AG04450 (cell line): ENCODE results near the gene MGLL. TPM values are rescaled to one million over a fixed set of nuclear protein-coding genes. Genes with fewer than 3 reads are reported as not detected.

Experiments used
- CTCF ChIA-PET: fragments of 300-600, 350-600 bp; formaldehyde crosslinking; extraction: SDS; loops from one replicate; lab custom pipeline; 2022; ENCODE audit warnings: antibody characterized with exemption, inconsistent platforms; lab: Charles Lee
- POLR2A ChIA-PET: fragments of 350-600 bp; formaldehyde crosslinking; extraction: SDS; loops from one replicate; lab custom pipeline; 2021; ENCODE audit warnings: antibody characterized with exemption, inconsistent platforms; lab: Yijun Ruan, JAX
- DNase-seq: peaks from one replicate; pipeline ENCODE4 v3.0.0-alpha.2; 2011; ENCODE audit warnings: low read depth, low spot score
- H3K27ac ChIP-seq: one replicate; pipeline ENCODE4 v1.5.1; 2012; ENCODE audit warnings: low read depth, low read length, control low read depth
- H3K27me3 ChIP-seq: one replicate; pipeline ENCODE4 v1.6.0; 2012; ENCODE audit warnings: low read length; ENCODE audit not compliant: control insufficient read depth, insufficient read depth
- H3K4me3 ChIP-seq: 2 replicates; pipeline ENCODE4 v1.5.1; 2011; ENCODE audit warnings: mild to moderate bottlenecking, low read depth, low read length, control low read depth
- H3K9me3 ChIP-seq: 2 replicates; pipeline ENCODE4 v1.5.1; 2012; ENCODE audit warnings: low read length; ENCODE audit not compliant: control insufficient read depth, insufficient read depth
- polyA plus RNA-seq: library from polyadenylated mRNA; depleted of rRNA; stranded (reverse); fragments of >200 nt; gene quantifications from 2 replicates; pipeline ENCODE4 v1.2.3, GENCODE V29; 2011
- TF ChIP-seq, protein P1 (sequence below): IDR thresholded peaks from 2 replicates; pipeline ENCODE4 v1.5.1; 2011; ENCODE audit warnings: low read depth, low read length, control low read depth, inconsistent platforms

MGLL gene
- polyA plus RNA-seq, 1 experiment, result 49.1 TPM

DNA sequence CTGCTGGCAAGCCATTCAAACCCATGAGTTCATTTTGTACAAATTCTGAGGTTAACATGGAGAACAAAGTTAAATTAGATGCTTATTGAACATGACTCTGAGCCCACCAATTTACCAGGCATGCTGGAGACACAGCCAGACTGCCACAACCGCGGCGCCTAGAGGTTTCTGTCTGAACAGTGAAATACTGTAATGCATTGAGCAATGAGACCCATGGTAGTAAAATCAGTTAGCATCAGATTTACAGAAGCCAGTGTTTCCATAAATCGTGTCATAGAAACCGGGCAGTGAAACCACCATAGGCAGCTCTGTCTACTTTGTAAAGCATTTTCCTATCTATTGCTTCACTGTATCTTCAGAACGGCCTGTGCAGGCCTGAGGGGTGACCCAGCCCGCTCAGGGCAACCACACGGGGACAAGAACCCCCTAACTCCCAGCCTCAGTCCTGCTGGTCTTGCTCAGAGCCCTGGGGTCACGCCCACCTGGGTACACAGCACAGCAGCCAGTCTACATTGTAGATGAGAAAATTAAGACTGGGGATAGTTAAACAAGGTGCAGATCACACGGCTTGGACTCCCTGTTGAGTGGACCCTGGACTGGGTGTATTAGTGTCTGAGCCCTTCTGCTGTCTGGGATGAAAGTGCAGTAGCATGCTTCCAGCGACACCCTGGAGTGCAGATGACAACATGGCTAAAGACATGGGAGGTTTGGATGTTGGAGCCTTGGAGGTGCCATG, 44.2 kb downstream of the MGLL start:
- ChIA-PET CTCF (interaction anchor here (0.9 to 2.5 kb wide), 2 partner anchors 13 to 81 kb away, joined by 3 to 6 read pairs; no protein-coding TSS in a partner anchor), POLR2A (interaction anchor here (1.7 kb wide), 1 partner anchor 13 kb away, joined by 4 read pairs; no protein-coding TSS in a partner anchor)
- no peaks in the 10 kb centered on the region for H3K27me3 ChIP-seq
- no peak overlapping the region for H3K4me3 ChIP-seq
- TF ChIP-seq, protein P1, sequence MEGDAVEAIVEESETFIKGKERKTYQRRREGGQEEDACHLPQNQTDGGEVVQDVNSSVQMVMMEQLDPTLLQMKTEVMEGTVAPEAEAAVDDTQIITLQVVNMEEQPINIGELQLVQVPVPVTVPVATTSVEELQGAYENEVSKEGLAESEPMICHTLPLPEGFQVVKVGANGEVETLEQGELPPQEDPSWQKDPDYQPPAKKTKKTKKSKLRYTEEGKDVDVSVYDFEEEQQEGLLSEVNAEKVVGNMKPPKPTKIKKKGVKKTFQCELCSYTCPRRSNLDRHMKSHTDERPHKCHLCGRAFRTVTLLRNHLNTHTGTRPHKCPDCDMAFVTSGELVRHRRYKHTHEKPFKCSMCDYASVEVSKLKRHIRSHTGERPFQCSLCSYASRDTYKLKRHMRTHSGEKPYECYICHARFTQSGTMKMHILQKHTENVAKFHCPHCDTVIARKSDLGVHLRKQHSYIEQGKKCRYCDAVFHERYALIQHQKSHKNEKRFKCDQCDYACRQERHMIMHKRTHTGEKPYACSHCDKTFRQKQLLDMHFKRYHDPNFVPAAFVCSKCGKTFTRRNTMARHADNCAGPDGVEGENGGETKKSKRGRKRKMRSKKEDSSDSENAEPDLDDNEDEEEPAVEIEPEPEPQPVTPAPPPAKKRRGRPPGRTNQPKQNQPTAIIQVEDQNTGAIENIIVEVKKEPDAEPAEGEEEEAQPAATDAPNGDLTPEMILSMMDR, result no peak
- peaks cover 5% of the 10 kb centered on the region for H3K9me3 ChIP-seq
- no peak for DNase-seq
- H3K27ac ChIP-seq, result no peak overlapping the region

DNA sequence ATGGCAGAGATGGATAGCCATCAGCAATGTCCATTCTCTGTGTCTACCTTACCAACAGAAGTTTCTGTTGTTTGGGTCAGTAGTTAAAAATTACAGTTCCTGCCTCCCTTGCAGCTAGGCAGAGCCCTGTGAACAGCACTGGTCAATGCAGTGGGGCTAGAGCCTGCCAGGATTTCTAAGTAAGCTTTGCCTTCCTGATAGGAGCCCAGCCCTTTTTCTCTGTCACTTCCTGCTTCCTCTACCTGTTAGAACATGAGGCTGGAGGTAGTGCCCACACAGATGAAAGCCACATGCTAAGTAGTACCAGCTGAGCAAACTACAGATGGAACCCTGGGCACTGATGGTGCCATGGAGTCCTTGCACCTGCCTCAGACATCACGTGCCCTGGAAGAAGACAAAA, 45.0 kb downstream of the MGLL start:
- POLR2A ChIA-PET, result no interaction called here

DNA sequence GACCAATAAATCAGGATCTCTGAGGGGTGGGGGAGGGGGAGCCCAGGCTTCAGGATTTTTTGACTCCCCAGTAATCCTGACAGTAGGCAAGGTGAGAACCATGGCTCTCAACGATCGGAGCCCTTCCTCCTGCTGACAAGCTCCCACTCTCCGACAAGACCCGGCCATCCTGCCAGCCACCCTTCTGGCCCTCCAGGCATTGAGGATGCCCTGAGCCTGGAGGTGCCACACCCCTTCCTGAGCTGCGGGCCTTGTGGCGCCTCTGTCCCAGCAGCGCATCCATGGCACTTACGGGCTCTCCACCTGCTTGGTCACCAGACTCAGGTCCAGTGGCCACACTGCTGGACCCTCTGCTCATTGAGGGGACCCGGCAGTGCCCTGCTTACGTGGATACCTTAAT, 46.0 kb downstream of the MGLL start:
- no peak for DNase-seq

More for the DNA sequence above, 45.0 kb downstream of the MGLL start:
- peaks cover 10% of the 10 kb centered on the region for H3K9me3 ChIP-seq
- CTCF ChIA-PET, result no interaction called here
- DNase-seq, result no peak
- no peaks in the 10 kb centered on the region for H3K27me3 ChIP-seq
- H3K4me3 ChIP-seq, result no peak overlapping the region
- H3K27ac ChIP-seq, result no peak overlapping the region
- TF ChIP-seq, protein P1, result no peak

DNA sequence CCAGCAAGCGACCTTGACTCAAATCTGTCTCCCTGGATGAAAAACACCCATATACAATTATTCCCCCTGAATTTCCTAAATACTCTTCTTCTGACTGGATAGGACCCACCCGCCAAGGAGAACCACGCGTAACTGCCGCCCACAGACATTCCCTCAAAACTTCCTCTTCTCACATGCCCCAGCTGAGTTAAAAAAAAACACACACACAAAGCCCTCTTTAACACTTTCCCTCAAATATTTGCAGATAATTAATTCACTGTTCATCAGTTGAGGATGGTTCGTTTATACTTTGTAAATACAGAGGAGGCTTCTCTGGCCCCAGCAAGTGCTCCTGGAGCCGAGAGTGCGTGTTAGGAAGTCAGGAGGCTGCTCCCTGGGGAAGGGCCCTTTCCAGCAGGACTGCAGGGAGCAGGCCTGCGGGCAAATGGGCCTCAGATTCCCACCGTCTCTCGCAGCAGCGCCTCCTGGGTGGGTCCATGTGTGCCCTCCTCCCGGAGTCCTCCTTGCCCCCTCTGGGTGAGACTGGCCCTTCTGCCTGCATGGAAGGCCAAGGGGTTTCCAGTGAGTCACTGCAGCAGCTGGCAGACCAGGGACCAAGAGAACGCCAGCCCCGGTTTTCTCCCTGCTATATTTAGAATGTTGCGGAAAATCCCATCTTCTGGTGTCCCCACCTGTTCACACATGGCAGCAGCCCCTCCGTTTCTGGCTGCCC, 46.8 kb downstream of the MGLL start:
- H3K4me3 ChIP-seq, result no peak overlapping the region
- TF ChIP-seq, protein P1, result no peak
- peak overlapping the region; percentile 97 for H3K27ac ChIP-seq
- POLR2A ChIA-PET, result no interaction called here
- H3K9me3 ChIP-seq, result peaks cover 12% of the 10 kb centered on the region
- peak; percentile 43 for DNase-seq
- no peaks in the 10 kb centered on the region for H3K27me3 ChIP-seq
- CTCF ChIA-PET, result interaction anchor here (0.7 kb wide), 1 partner anchor 78 kb away, joined by 3 read pairs; no protein-coding TSS in a partner anchor

More for the DNA sequence above, 46.0 kb downstream of the MGLL start:
- POLR2A ChIA-PET, result no interaction called here
- Histone ChIP-seq H3K27ac (peak overlapping the region; percentile 97), H3K27me3 (no peaks in the 10 kb centered on the region), H3K4me3 (no peak overlapping the region), H3K9me3 (peaks cover 12% of the 10 kb centered on the region)
- TF ChIP-seq, protein P1, result no peak
- CTCF ChIA-PET, result interaction anchor here (0.7 kb wide), 1 partner anchor 79 kb away, joined by 3 read pairs; no protein-coding TSS in a partner anchor
